HEK293 (cell line): ENCODE data around the gene CACNB2.

ENCODE experiments used
- CTCF ChIA-PET: fragments of 350-600 bp; formaldehyde crosslinking; extraction: SDS; loops from one replicate; lab custom pipeline; 2021; ENCODE audit warnings: antibody characterized with exemption; lab: Yijun Ruan, JAX
- POLR2A ChIA-PET: fragments of 300-600 bp; formaldehyde crosslinking; extraction: SDS; loops from one replicate; lab custom pipeline; 2020; ENCODE audit warnings: antibody characterized with exemption, inconsistent platforms; lab: Yijun Ruan, JAX
- H3K27ac ChIP-seq: fragments of 200-500 bp; sonication (Bioruptor generic); 2 replicates; pipeline ENCODE4 v1.5.1; 2014; ENCODE audit warnings: low read depth, low read length, control low read depth, inconsistent platforms; ENCODE audit errors: extremely low read depth
- H3K36me3 ChIP-seq, 2 experiments: fragments of 200-500 bp in 1 of 2; sonication (Bioruptor generic) in 1 of 2; 1 replicate in 1 of 2; 2 replicates in 1 of 2; pipeline ENCODE4 v1.5.1; 2014 to 2017; ENCODE audit warnings: inconsistent platforms in 2 of 2, low read length in 2 of 2; ENCODE audit not compliant: control insufficient read depth in 2 of 2, insufficient read depth in 1 of 2
- H3K4me1 ChIP-seq: fragments of 200-500 bp; sonication (Bioruptor generic); 2 replicates; pipeline ENCODE4 v1.5.1; 2014; ENCODE audit warnings: mild to moderate bottlenecking, low read length, inconsistent platforms; ENCODE audit not compliant: control insufficient read depth, insufficient read depth
- H3K4me3 ChIP-seq: 2 replicates; pipeline ENCODE4 v1.5.1; 2011; ENCODE audit warnings: low read depth, mild to moderate bottlenecking, control low read depth, low read length, moderate library complexity
- H3K9me3 ChIP-seq: fragments of 200-500 bp; sonication (Bioruptor generic); 2 replicates; pipeline ENCODE4 v1.5.1; 2014; ENCODE audit warnings: low read depth, low read length, inconsistent platforms; ENCODE audit not compliant: control insufficient read depth, insufficient read depth
- MYNN ChIP-seq: fragments of 450-650 bp; formaldehyde crosslinking; IDR thresholded peaks from 2 replicates; pipeline ENCODE4 v1.5.1; 2016; ENCODE audit warnings: missing biosample characterization, missing genetic modification characterization, borderline replicate concordance
- ZBTB26 ChIP-seq: fragments of 450-650 bp; formaldehyde crosslinking; optimal IDR thresholded peaks from 2 replicates; pipeline ENCODE3; 2016; ENCODE audit warnings: missing biosample characterization, mild to moderate bottlenecking, missing genetic modification characterization
- ZFHX2 ChIP-seq: fragments of 450-650 bp; formaldehyde crosslinking; conservative IDR thresholded peaks from 2 replicates; pipeline ENCODE4 v1.5.1; 2016; ENCODE audit warnings: missing biosample characterization, missing genetic modification characterization
- ZNF10 ChIP-seq: fragments of 450-650 bp; formaldehyde crosslinking; IDR thresholded peaks from 2 replicates; pipeline ENCODE4 v1.5.1; 2017; ENCODE audit warnings: missing biosample characterization, missing genetic modification characterization
- ZNF121 ChIP-seq: fragments of 450-650 bp; formaldehyde crosslinking; IDR thresholded peaks from 2 replicates; pipeline ENCODE4 v1.5.1; 2016; ENCODE audit warnings: missing biosample characterization, missing genetic modification characterization
- ZNF140 ChIP-seq: fragments of 450-650 bp; formaldehyde crosslinking; IDR thresholded peaks from 2 replicates; pipeline ENCODE4 v1.5.1; 2016; ENCODE audit warnings: missing biosample characterization, missing genetic modification characterization
- ZNF174 ChIP-seq: fragments of 450-650 bp; formaldehyde crosslinking; IDR thresholded peaks from 2 replicates; pipeline ENCODE4 v1.5.0; 2017; ENCODE audit warnings: missing biosample characterization, mild to moderate bottlenecking, missing genetic modification characterization
- ZNF26 ChIP-seq: fragments of 450-650 bp; formaldehyde crosslinking; IDR thresholded peaks from 2 replicates; pipeline ENCODE4 v1.5.1; 2016; ENCODE audit warnings: missing biosample characterization, missing genetic modification characterization
- ZNF280C ChIP-seq: fragments of 450-650 bp; formaldehyde crosslinking; IDR thresholded peaks from 2 replicates; pipeline ENCODE4 v1.5.1; 2016; ENCODE audit warnings: missing biosample characterization, missing genetic modification characterization
- ZNF391 ChIP-seq: fragments of 450-650 bp; formaldehyde crosslinking; IDR thresholded peaks from 2 replicates; pipeline ENCODE4 v1.5.1; 2016; ENCODE audit warnings: low read depth, missing biosample characterization, missing genetic modification characterization, borderline replicate concordance
- ZNF394 ChIP-seq: fragments of 450-650 bp; formaldehyde crosslinking; IDR thresholded peaks from 2 replicates; pipeline ENCODE4 v1.5.1; 2016; ENCODE audit warnings: missing biosample characterization, missing genetic modification characterization, mild to moderate bottlenecking, moderate library complexity, borderline replicate concordance
- ZNF404 ChIP-seq: fragments of 450-650 bp; formaldehyde crosslinking; IDR thresholded peaks from 2 replicates; pipeline ENCODE4 v1.5.1; 2017; ENCODE audit warnings: missing biosample characterization, missing genetic modification characterization
- ZNF426 ChIP-seq: fragments of 450-650 bp; formaldehyde crosslinking; IDR thresholded peaks from 2 replicates; pipeline ENCODE4 v1.5.1; 2017; ENCODE audit warnings: missing biosample characterization, missing genetic modification characterization, mild to moderate bottlenecking, inconsistent platforms, moderate library complexity
- ZNF449 ChIP-seq: fragments of 450-650 bp; formaldehyde crosslinking; IDR thresholded peaks from 2 replicates; pipeline ENCODE4 v1.5.1; 2017; ENCODE audit warnings: missing biosample characterization, mild to moderate bottlenecking, missing genetic modification characterization, moderate library complexity
- ZNF555 ChIP-seq: fragments of 450-650 bp; formaldehyde crosslinking; conservative IDR thresholded peaks from 2 replicates; pipeline ENCODE4 v1.5.1; 2017; ENCODE audit warnings: missing biosample characterization, mild to moderate bottlenecking, missing genetic modification characterization, inconsistent platforms
- ZNF747 ChIP-seq: fragments of 450-650 bp; formaldehyde crosslinking; IDR thresholded peaks from 2 replicates; pipeline ENCODE4 v1.5.1; 2016; ENCODE audit warnings: missing biosample characterization, missing genetic modification characterization
- ZNF776 ChIP-seq: fragments of 450-650 bp; formaldehyde crosslinking; IDR thresholded peaks from 2 replicates; pipeline ENCODE4 v1.5.0; 2017; ENCODE audit warnings: missing biosample characterization, missing genetic modification characterization, borderline replicate concordance
- ZNF843 ChIP-seq: fragments of 450-650 bp; formaldehyde crosslinking; IDR thresholded peaks from 2 replicates; pipeline ENCODE4 v1.5.1; 2016; ENCODE audit warnings: missing biosample characterization, missing genetic modification characterization
- TF ChIP-seq, protein P1 (sequence below): fragments of 450-650 bp; formaldehyde crosslinking; IDR thresholded peaks from 2 replicates; pipeline ENCODE4 v1.5.1; 2016; ENCODE audit warnings: missing biosample characterization, missing genetic modification characterization

CACNB2 gene

GRCh38 chr10:18195060-18195799 lies 55.0 kb downstream of the CACNB2 start:
- TF ChIP-seq, protein P1, sequence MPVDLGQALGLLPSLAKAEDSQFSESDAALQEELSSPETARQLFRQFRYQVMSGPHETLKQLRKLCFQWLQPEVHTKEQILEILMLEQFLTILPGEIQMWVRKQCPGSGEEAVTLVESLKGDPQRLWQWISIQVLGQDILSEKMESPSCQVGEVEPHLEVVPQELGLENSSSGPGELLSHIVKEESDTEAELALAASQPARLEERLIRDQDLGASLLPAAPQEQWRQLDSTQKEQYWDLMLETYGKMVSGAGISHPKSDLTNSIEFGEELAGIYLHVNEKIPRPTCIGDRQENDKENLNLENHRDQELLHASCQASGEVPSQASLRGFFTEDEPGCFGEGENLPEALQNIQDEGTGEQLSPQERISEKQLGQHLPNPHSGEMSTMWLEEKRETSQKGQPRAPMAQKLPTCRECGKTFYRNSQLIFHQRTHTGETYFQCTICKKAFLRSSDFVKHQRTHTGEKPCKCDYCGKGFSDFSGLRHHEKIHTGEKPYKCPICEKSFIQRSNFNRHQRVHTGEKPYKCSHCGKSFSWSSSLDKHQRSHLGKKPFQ (tag by site-specific recombination), result no peak
- TF ChIP-seq ZNF174, result no peak
- no peak for TF ChIP-seq ZNF394 (tag by site-specific recombination)
- no peak for TF ChIP-seq ZNF426 (tag by site-specific recombination)
- no peak for TF ChIP-seq ZNF449
- TF ChIP-seq ZNF391 (tag by site-specific recombination), result no peak
- no peak for TF ChIP-seq ZBTB26 (tag by site-specific recombination)
- no peak for TF ChIP-seq ZNF843 (tag by site-specific recombination)
- TF ChIP-seq ZNF140, result no peak
- TF ChIP-seq ZNF776 (tag by site-specific recombination), result no peak
- no peak for TF ChIP-seq ZNF121 (tag by site-specific recombination)
- no peak for TF ChIP-seq ZNF280C
- no peak for TF ChIP-seq ZFHX2 (tag by site-specific recombination)
- TF ChIP-seq ZNF747 (tag by site-specific recombination), result no peak
- H3K36me3 ChIP-seq, result no peaks in the 10 kb centered on the region
- no peak overlapping the region for H3K27ac ChIP-seq
- no peaks in the 10 kb centered on the region for H3K9me3 ChIP-seq
- CTCF ChIA-PET, result no interaction called here
- H3K4me3 ChIP-seq, result no peak overlapping the region
- POLR2A ChIA-PET, result no interaction called here
- H3K4me1 ChIP-seq, result no peaks in the 10 kb centered on the region

GRCh38 chr10:18196806-18197550 lies 56.8 kb downstream of the CACNB2 start:
- H3K27ac ChIP-seq, result no peak overlapping the region
- H3K36me3 ChIP-seq, result no peaks in the 10 kb centered on the region
- CTCF ChIA-PET, result no interaction called here
- POLR2A ChIA-PET, result no interaction called here
- no peak overlapping the region for H3K4me3 ChIP-seq
- no peaks in the 10 kb centered on the region for H3K9me3 ChIP-seq
- H3K4me1 ChIP-seq, result no peaks in the 10 kb centered on the region
- TF ChIP-seq ZNF555 (tag by site-specific recombination) (no peak), ZNF26 (no peak), ZNF449 (0 out of 2 replicates have a peak, but pooled peaks have one; percentile 37), ZNF404 (tag by site-specific recombination) (no peak), ZNF10 (tag by site-specific recombination) (no peak), MYNN (tag by site-specific recombination) (no peak)
